Left renal pelvis (tissue), 4 donors: ENCODE results near the gene ANK2. TPM values are rescaled to one million over a fixed set of nuclear protein-coding genes. Genes with fewer than 3 reads are reported as not detected.

Experiments used
- DNase-seq, 4 donors: peaks; one replicate each; pipeline ENCODE4 v3.0.0-alpha.2; 2013; ENCODE audit warnings: low read depth in 4 of 4, low spot score in 3 of 4
- polyA plus RNA-seq, 4 donors: library from polyadenylated mRNA; unstranded; fragments of 120-200 nt; gene quantifications; one replicate each; pipeline ENCODE4 v1.2.1, GENCODE V29; 2013; ENCODE audit not compliant: insufficient read length in 4 of 4

Gene ANK2
- 10 to 100 TPM; 57.3 to 68.0 (median 64.1) TPM for polyA plus RNA-seq

DNA sequence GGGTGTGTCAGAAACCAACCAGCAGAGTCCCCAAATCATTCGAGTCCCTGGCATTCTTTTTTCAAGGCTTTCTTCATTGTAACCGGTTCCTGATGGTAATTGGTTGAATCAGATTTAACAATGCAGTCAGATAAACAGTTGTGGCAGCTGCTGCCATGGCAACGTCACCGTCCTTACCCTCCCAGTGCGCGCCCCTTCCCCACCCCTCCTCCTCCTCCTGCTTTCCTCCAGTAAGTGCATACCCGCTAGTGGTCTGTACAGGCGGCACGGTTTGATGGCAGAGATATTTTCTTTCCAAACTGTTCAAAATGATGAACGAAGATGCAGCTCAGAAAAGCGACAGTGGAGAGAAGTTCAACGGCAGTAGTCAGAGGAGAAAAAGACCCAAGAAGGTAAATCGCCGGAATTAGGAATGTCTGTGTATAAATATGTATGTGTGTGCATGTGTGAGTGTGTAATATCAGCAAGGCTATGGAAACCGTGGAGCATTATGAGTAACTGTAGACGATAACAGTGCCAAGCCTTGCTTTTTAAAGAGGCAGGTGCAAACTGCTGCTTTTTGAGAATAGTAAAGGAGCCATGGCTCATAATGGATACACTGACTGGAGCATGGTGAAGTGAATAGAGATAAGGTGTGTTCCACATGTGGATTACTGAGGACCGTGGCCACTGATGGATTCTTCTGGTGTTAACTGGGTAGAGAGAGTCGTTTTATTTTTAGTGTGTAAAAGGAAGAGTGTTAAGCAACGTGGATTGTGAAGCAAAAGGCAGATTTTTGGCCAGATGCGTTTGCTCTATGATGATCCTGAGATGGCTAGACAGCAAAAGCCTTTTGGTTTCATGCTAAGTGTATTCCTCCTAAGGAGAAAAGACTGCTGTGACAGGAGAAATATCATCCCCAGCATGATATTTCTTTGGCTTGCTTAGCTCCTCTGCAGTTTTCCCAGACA lies at the start of gene ANK2:
ANK2 (plus strand) TSS at position 233 of the 950 bp plus-strand sequence; CDS start at position 309, 76 bp downstream.
- peak in 2 of 4 donors; percentile 24 to 25 for DNase-seq

DNA sequence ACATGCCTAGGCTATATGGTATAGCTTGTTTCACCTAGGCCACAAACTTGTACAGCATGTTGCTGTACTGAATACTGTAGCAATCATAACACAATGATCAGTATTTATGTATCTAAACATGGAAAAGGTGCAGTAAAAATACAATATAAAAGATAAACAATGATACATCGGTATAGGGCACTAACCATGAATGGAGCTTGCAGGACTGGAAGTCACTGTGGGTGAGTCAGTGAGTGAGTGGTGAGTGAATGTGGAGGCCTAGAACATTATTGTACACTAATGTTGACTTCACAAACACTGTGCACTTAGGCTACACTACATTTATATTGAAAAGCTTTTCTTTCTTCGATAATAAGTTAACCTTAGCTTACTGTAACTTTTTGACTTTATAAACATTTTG lies 45.6 kb upstream of the ANK2 start:
- DNase-seq: no peak

DNA sequence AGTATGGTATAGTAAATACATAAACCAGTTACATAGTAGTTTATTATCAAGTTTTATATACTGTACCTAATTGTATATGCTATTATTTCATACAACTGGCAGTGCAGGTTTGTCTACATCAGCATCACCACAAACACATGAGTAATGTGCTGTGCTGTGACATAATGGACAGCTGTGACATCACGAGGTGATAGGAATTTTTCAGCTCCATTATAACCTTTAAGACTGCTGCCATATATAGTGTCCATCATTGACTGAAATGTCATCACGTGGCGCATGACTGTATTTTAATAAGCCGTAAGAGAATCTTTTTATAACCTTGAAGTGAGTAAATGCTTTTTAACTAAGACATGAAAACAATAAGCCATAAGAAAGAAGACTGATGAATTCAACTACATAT lies 44.8 kb upstream of the ANK2 start:
- DNase-seq: no peak

DNA sequence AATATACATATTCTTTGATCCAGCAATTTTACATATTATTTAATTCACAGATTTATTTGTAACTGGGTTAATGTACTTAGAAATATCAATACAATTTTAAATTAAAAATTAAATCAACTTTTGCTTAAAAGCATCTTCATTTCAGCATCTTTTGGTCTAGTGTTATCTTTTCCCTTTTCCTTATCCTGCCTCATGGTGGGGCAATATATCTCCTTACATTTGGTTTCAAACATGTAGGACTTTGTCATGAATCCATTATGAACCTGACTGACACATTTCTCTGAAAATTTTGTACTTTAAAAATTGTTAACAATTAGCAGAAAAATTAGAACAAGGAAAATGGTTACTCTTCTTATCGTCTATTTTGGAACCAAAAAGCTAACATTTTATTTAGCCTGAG lies 42.8 kb upstream of the ANK2 start:
- DNase-seq: no peak

DNA sequence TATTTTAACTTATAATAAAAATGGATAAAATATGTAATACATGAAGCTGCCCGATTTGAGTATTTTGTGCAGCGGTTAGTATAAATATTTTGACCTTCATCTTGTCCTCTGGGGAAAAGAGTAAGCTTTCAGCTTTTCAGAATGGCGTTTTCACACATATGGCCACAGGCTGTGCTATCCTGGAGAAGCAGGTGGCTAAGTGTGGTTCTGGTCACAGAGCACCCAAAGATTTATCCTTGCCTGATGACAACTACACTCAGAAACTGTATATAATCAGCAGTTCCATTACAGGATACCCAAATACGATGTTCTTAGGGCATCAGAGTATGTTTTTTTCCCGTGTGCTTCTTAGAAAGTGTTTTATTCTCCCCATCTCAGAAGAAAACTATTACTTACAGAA lies 42.3 kb upstream of the ANK2 start:
- DNase-seq: no peak

DNA sequence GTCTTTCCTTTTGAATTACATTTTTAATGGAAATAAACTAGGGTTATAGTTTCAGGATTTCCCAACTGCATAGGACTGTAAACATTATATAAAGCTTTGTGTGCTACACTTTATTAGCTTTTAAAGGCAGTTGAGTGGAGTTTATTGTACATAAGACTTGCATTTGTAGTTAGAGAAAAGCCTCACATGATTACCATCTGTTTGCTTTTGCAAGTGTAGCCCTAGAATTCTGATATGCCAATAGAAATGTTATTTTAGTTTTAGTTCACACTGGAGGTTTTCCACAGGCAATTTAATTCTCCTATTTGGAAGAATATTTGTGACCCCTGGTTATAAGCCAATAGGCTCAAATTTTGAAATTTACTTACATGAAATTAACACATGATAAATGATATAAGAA lies 41.3 kb upstream of the ANK2 start:
- DNase-seq: no peak

DNA sequence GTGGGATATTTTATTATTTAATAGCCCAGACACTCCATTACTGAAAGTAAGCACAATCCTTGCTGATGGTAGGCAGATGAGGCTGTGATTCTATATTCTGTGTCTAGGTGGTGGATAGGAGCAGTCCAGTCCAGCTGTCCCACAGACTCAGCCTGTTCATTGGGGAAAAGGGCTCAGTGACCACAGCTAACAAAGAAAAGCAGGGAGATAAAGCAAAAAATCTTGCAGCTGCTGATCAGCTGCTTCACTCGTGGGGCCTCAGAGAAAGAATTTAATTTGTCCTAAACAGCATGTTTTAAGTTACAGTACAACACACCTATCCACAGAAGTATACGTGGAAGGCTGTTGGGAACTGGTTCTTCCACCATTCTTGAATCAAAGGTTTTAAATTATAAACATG lies 40.7 kb upstream of the ANK2 start:
- DNase-seq: no peak

DNA sequence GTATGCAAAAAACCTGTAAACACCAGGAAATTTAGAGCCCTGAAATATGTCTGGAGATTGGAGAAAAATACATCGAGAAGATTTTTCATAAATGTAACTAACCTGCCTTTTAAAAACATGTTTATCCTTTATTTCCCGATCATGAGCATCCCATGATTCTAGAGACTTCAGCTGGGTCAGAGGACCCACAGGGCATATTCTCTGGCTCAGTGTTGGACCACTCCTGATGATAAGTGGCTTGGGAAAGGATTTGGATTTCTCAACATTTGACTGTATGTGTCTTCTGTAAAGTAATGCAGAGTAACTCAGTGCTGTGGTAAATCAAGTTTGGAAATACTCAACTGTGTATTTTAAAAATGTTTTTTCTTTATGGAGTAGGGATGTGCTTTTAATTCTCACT lies 40.0 kb upstream of the ANK2 start:
- no peak for DNase-seq

DNA sequence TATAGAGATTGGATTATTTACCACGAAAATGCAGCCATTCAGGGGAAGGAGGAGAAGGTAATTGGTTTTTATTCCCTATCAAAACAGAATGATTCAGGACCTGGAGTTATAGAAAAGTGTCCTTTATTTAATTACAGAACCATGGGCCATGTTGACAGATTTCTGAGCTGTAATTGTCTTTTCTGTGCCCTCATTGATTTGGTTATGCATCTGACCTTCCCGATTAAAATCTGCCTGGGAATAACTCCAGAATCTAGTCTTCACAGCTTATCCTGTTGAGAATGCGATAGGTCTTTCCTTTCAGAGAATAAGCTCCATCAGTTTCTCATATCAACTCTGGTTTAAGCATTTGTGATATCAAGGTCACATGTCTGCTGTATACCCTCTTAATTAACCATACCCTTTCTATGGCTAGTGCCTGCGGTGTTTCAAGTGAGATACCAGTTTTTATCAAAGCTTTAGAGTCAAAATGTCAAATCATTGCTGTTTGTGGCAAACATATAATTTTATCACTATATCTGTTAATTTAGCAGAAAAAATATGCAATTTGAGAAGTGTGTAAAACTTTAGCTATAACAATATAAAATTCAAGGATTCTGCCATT lies 37.2 kb upstream of the ANK2 start:
- no peak for DNase-seq

DNA sequence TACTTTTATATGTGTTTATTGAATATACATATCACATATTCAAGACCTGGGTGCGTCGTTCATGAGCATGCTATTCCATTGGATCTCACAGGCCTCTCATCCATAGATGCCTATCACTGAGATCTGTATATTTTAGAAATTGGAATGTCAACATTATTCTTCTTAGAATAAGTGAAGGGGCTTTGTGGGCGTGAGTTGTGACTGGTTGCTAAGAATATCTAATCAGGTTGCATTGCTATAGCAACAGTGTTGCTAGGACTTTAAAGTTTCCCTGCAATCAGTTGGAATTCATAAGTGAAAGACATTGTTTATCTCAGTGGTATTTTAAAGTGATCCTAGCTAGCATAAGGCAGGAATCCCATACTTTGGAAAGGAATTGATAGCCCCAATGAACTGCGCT lies 36.7 kb upstream of the ANK2 start:
- no peak for DNase-seq

DNA sequence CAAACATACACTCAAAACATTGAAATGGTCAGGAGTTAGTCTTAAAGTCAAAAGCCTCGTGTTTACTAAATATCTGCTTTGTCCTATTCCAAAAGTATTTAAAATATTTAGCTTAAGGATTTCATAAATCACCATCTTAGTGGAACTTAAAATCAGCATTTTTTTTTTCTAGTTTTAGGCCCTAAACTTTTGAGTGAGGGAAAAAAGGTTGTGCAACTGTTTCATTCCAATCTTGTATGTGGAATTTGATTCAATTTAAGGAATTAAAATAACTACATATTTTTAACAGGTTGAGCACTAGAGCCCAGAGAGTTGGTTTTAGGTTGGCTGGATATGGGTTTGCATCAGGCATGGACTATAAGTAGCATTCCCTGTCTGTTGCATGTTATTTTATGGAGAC lies 35.7 kb upstream of the ANK2 start:
- DNase-seq: no peak

DNA sequence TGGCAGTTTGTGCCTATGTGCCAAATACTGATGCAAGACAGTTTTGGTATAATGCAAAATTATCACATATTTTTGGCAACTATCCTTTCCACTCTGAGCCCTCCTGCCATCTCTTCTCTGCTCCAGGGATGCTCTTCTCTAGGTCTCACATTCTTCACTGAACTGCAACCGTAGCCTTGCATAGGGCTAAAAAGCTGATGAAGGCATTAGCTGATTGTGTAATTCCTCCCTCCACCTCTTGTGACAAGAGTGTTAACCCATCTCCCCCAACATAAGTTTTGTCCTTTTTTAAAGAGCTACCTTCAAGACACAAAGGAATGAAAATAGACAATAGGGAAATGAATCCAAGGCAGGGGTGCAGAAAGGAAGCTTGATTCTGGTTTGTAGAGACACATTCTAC lies 33.1 kb upstream of the ANK2 start:
- no peak for DNase-seq

DNA sequence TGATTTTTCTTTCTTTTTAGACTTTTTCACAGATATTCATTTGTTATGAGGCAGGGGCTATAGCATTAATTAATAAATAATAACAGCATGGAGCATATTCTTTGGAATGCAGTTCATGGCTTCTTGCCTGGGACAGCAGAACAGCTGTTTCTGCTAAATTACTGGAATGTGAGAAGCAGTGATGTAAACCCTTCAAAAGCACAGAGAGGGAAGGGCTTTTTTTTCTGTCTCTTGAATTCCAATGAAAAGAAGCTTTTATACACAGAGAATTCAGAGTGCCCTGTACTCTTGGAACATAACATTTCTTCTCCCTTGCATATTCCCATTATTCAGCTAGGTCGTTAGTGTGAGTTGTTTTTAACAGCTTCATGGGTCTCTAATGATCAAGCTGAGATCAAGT lies 28.5 kb upstream of the ANK2 start:
- DNase-seq: no peak

DNA sequence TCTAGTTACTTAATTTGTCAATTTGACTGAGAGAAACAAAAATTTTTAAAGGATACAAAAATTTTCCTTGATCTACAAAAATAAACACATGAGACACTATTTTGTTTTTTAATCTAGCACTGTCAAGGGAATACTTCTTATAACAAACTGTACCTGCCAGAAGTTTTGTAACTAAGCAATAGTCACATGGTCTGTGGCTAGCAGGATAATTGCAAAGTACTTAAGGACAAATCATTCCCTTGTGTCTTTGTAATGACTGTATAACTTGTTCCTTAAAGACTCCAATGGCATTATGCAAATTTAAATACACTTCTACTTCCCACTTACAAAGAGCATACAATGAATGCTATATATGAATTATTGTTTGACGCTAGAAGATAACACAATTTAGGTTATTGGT lies 25.1 kb upstream of the ANK2 start:
- DNase-seq: no peak

DNA sequence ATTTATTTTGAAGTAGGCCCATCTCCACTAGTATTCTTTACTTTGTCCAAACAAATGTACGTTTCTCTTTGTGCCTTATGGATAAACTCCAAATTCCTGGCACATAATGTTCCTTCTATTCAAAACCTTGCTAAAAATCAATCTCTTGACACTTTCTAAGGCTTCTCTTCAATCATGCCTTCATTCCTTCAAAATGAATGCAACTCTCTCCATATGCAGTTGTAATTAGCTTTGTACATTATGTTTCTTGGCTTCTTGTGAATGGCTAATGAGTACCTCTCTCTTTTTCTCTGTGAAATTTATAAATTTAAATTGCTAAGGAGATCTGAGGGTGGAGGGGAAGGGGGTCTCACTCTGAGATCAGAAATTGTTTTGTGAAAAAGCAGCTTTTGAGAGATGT lies 24.0 kb upstream of the ANK2 start:
- DNase-seq: no peak

DNA sequence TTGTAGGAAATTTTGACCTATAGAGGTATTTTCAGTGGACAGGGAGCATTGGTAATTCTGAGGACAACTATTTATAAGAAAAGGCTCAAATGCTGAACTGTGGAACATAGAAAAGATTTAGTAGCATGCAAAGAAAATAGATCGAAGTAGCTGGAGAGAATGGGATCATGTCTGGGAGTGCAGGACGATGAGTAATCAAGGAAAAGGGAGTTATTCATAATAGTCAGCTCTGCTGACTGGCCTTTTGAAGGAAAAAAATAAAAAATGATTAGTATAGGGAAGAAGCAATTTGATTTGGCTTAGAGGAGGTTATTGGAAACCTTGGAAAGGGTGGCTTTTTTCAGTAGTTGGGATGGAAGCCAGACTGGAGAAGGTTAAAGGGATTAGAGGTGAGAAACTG lies 22.9 kb upstream of the ANK2 start:
- no peak for DNase-seq

DNA sequence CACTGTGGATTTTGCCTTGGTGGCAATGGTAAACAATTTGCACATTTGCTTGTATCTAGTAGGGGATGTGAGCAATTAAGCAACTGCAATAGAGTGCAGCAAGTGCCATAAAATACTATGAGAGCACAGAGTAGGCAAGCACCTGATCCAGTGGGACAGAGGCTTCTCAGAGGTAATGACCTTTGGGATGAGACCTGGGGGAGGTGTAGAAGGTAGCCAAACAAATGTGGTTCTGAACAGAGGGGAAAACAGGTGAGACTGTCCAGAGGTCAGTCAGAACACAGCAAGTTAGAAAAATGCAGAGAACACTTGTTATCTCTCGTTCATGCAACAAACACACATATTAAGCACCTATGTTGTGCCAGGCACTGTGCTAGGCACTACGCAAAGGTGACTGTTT lies 21.4 kb upstream of the ANK2 start:
- DNase-seq: no peak

DNA sequence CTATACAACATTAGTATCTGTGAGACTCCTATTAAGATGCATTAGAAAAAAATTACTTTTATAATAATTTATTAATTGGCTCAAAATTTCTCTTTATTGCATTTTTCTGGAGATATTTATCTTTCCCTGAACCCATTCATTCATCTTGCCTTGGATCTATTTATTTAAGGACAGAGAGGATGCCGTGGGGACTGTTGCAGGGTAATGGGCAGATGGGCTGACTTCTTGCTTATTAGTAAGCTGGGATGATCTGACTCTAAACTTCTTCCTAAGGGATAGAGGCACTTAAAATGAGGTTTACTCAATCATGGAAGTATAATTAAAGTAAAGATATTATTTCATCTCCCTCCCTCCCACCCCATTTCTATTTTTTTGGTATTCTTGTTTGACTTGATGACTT lies 18.2 kb upstream of the ANK2 start:
- DNase-seq: no peak

DNA sequence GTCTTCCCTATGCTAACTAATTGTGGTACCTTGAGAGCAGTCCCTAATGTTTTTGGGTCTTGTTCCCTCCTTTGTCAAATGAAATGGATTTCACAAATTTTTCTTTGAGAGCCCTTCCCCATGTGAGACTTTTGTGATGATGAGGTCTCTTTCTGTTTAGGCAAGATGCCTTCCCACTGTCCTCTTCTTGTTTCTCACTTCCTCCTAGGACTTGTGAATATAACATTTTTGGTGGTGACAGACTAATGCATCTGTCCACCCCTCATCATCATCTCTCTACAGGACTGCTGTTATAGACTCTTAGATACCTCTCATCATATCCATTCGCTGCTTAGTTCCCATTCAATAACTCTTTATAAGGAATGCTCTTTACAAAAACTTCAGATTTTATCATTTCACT lies 8.7 kb upstream of the ANK2 start:
- DNase-seq: no peak

DNA sequence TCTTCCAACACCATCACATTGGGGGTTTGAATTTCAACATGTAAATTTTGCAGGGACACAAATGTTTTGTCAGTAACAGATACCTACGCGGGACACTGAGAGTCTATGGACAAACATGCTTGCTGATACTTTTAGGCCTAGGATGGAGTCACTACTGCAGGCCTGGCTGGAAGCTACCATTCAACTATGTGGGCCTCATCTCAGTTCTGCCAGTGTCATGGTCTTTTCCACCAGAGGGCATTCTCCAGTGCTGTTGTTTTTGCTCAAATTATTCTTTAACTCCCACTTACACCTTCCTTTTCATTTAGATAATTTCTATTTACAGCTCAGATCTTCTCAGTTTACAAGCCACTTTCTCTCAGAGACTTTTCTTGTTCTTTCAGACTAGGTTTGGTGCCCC lies 7.0 kb upstream of the ANK2 start:
- DNase-seq: no peak

DNA sequence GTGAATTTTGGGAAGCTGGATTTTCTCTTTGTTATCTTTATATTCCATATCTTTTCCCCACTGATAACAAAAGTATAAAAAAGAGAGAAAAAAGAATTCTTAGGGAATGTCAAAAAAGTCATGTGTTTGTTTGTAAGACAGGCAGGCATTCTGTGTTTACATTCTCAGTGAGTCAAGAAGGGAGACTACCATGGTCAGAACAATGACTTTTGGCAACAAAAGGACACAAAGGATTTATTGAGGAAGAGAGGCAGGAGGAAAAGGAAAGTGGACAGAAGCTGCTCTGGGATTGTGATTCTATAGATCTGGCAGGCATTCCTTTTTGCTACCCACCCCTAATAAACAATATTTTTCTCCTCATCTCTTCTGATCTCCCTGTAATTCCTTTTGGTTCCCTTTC lies 5.9 kb upstream of the ANK2 start:
- no peak for DNase-seq

DNA sequence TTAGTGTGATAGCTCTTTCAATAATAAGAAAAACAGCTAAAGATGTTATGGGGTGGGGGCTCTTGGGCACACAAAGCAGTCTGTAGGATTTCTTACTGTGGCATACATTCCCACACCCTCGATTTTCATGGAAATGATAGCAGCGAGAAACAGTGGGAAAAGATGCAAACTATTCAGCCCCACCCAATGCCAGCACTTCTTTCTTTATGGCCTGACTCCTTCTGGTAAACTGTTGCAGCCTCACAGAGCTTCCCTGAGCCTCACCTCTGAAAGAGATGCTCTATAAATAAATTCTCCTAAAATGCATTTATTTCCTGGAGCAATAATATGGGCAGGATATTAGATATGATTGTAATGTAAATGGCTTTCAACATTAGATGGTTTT lies 910 bp downstream of the ANK2 start:
- DNase-seq: no peak
